Stimulated activated CD4-positive, alpha-beta T cell treated with anti-CD3 and anti-CD28 coated beads, Interleukin-2, amount 100 ng/mL, for 48 hours (primary cell): ENCODE measurements around the gene NDUFA6.
A peak's percentile ranks its signal among the peaks of the same experiment; 100 is the strongest.
"Not testable (repeated sequence)": the region's sequence is repeated elsewhere in the genome, so short reads cannot be mapped to it uniquely, and the experiment has no call there.

Experiments used
- DNase-seq, 2 donors: peaks; one replicate each; pipeline ENCODE4 v3.0.0-alpha.2; 2020

The NDUFA6 gene

DNA sequence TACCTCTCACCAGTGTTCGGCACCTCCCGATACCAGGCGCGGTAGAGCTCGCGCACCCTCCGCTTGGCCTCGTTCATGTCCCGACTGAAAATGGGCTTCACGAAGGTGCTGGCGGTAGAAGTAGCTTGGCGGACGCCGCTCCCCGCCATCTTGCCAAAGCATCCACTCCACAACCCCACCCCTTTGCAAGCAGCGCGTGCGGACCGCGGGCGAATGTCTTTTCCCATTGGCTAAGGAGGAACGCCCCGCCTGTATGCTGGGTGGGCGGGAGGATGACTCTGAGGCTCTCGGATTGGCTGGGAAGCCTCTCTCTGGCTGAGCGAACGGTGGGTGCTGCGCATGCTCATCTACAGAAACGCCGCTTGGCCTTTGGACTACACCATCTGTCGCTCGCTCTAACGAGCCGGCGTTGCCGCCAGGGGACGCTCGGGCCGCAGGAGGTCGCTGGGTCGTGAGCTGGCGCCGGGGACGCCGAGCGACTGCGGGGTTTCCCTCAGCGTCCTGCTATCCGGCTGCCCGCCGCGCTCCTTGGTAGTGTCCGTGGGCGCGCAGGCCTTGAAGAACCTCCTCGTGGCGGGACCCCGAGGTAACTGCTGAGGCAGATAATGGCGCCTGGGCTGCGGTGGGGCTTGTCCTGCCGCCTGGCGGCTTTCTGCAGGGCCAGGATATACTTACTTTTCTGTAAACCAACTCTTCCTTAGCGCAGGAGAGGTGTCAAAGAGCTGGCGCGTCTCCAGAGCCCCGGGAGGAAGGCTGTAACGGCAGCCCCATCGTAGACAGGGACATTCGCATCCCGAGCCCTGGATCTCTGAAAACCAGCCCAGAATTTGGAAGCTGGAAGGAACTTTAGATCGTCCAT is at the start of gene NDUFA6:
Gene NDUFA6, minus strand, starts transcription at position 177 of the 859 bp plus-strand sequence. Its CDS starts 28 bp downstream, at position 149.
- DNase-seq = peak; percentile 94 to 95

DNA sequence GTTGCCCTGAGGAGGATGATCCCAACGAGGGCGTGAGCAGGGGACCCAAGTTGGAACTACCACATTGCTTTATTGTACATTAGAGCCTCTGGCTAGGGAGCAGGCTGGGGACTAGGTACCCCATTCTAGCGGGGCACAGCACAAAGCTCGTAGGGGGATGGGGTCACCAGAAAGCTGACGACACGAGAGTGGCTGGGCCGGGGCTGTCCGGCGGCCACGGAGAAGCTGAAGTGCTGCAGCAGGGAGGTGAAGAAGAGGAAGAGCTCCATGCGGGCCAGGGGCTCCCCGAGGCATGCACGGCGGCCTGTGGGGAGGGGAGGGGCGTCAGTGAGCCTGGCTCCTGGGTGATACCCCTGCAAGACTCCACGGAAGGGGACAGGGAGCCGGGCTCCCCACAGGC is 49.6 kb upstream of the NDUFA6 start:
- not testable (repeated sequence) for DNase-seq

DNA sequence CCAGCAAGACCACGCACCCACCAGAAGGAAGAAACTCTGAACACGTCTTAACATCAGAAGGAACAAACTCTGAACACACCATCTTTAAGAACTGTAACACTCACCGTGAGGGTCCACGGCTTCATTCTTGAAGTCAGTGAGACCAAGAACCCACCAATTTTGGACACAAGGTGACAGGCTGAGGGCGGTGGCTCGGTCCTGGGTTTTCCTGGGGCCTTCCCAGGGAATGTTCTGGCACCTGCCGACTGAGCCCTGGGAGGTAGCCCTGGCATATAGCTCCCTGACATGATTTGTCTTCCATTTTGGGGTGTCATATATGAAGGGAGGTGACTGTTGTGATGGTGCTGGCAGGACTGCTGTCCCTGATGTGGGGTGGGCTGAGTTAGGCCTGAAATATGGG is 48.9 kb upstream of the NDUFA6 start:
- not testable (repeated sequence) for DNase-seq

DNA sequence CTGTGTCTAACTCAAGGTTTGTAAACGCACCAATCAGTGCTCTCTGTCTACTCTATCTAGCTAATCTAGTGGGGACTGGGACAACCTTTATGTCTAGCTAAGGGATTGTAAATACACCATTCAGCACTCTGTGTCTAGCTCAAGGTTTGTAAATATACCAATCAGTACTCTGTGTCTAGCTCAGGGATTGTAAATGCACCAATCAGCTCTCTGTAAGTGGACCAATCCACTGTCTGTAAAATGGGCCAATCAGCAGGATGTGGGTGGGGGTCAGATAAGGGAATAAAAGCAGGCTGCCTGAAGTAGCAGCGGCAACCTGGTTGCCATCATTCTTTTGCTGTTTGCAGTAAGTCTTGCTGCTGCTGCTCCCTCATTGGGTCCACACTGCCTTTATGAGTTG is 48.4 kb upstream of the NDUFA6 start:
- no peak for DNase-seq

DNA sequence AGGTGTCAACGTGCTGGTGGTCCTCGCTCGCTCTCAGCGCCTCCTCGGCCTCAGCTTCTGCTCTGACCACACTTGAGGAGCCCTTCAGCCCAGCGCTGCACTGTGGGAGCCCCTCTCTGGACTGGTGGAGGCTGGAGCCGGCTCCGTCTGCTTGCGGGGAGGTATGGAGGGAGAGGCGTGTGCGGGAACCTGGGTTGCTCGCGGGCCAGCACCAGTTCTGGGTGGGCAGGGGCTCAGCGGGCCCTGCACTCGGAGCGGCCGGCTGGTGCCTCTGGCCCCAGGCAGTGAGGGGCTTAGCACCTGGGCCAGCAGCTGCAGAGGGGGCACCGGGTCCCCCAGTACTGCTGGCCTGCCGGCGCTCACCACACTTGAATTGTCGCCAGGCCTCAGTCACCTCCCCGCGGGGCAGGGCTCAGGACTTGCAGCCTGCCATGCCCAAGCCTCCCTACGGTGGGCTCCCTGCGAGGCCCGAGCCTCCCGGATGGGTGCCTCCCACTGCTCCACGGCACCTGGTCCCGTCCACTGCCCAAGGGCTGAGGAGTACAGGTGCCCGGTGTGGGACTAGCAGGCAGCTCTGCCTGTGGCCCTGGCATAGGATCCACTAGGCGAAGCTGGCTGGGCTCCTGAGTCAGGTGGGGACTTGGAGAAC is 47.7 kb upstream of the NDUFA6 start:
- no peak for DNase-seq

DNA sequence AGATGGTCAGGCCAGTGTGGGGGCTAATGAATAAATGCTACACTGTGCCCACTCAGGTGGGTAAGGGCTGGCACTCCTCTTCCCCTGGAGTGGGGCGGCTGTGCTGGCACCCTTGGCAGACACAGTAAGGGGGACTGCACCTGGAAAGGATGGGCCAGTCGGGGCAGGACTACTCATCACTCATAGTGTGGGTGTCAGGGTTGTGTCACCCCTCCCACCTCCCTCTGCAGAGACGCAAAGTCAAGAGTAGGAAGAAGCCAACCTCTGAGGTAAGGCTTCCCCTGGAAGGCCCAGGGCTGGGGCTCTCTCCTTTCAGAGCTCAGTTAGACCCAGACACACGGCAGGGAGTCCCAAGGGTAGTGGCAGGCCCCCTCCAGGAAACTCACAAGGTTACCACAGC is 45.1 kb upstream of the NDUFA6 start:
- not testable (repeated sequence) for DNase-seq

DNA sequence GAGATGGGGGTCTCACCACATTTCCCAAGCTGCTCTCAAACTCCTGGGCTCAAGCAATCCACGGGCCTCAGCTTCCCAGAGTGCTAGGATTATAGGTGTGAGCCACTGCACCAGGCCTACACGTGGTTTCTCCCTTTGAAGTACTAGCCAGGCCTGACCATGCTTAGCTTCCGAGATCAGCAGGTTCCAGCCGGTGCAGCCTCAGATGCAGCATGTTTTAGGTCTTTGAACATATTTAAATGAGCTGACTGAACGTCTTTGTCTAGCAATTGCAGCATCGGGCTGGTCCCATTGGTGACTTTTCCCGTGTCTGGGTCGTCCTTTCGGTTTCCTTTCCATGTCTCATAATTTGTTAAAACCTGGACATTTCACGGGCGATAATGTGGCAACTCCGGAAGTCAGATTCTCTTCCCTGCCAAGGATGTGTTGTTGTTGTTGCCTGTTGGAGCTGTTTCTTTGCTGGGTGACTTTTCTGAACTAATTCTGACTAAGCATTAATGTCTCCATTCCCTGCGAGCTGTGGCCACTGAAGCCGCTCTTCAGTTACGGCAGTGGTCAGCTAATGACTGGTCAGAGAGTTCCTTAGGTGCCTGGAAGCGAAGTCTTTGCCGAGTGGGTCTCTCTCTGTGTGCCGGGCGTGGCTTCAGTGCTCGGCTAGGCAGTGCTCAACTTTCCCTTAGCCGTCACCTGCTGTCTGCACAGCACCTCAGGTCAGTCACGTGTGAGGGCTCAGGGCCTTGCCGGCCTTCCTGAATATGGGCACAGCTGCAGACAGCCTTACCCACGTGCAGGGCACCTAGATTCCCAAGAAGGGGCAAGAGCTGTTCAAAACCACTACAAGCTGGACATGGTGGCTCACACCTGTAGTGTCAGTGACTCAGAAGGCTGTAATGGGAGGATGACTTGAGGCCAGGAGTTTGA is 43.8 kb upstream of the NDUFA6 start:
- no peak for DNase-seq

DNA sequence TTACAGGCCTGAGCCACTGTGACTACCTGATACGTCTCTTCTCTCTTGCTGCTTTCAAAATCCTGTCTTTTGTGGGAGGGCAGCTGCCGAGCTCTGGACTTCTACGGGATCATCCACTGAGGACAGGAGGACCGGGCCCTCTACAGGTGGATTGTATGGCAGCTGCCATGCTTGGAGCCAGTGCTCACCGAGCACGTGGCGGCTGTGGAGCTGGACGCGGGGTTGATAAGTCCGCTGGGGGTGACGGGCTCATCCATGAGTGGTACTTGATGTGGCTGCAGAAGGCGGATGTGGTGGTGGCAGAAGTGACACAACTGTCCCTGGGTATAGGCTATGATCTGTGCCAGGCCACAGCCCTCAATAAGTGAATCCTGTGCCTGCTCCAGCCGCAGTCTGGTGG is 41.9 kb upstream of the NDUFA6 start:
- no peak for DNase-seq

DNA sequence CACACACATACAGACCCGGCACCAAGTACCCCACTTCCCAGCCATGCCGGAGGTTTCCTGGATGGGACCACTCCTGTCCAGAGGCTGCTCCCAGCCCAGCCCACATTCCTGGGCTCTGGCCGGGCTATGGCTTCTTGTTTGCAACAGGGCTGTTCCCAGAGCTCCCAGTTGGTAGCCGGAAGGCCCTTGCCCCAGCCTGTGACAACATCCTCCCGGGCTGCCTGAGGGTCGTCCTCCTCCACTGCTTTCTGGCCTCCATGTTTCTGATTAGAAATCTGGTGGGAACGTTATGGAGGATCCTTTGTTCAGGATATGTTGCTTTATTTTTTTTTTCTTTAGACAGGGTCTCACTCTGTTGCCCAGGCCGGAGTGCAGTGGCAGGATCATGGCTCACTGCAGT is 41.0 kb upstream of the NDUFA6 start:
- no peak for DNase-seq

DNA sequence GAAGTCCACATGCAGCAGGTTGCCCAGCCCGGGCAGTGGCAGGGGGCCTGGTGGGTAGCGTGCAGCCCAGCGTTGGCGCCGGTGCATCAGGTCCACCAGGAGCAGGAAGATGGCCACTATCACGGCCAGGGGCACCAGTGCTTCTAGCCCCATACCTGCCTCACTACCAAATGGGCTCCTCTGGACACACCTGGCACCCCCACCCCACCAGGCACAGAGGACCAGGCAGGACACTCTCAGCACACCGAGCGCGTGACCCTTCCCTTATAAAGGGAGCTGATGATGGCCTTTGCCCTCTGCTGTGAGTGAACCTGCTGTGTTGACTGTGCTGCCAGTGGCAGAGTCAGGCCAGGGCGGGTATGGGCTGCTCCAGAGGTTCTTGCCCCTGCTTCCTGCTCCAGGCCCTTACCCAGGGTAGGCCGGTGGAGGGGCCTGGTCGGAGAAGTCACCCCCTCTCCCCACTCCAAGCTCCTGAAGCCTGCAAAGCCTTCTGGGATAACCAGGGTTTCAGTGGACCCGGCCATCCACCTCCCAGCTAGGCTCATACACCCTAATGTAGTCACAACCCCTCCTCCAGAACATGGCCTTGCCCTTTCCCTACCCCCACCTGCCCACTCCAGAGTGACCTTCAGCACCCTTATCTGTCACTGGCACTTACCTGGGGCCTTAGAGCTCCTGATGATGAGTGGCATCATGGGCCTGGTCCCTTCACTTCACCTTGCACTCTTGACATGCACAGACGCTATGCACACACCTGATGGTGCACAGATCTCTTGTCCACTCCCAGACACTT is 40.3 kb upstream of the NDUFA6 start, which contains the start of gene CYP2D6:
Gene CYP2D6, minus strand, starts transcription at position 172 of the 793 bp plus-strand sequence. Its CDS starts 19 bp downstream, at position 153.
- DNase-seq = not testable (repeated sequence)

DNA sequence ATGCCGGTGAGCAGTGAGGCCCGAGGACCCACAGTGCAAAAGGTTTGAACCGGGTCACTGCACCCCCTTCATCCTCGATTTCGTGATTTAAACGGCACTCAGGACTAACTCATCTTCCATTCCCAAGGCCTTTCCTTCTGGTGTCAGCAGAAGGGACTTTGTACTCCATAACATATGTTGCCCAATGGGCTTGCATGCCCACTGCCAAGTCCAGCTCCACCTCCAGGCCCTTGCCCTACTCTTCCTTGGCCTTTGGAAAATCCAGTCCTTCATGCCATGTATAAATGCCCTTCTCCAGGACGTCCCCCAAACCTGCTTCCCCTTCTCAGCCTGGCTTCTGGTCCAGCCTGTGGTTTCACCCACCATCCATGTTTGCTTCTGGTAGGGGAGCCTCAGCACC is 39.6 kb upstream of the NDUFA6 start:
- DNase-seq = not testable (repeated sequence)

DNA sequence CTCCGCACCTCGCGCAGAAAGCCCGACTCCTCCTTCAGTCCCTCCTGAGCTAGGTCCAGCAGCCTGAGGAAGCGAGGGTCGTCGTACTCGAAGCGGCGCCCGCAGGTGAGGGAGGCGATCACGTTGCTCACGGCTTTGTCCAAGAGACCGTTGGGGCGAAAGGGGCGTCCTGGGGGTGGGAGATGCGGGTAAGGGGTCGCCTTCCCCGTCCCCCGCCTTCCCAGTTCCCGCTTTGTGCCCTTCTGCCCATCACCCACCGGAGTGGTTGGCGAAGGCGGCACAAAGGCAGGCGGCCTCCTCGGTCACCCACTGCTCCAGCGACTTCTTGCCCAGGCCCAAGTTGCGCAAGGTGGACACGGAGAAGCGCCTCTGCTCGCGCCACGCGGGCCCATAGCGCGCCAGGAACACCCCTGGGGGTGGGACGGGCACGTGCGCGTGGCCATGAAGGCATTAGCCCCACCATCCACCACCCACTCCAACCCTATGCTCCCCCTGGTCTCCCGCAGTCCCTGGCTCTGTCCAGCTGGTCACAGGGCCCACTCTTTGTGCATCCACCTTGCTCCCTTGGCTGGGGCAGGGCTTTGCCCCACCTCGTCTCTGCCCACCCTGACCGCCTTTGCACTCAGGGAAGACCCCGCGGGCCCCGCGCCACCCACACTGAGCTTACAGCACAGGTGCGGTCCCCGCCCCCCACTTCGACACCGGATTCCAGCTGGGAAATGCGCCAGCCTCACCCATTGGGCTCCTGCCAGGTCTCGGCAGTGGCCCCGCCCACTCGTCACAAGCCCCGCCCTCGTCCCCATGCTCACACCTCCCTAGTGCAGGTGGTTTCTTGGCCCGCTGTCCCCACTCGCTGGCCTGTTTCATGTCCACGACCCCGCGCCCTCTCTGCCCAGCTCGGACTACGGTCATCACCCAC is 38.5 kb upstream of the NDUFA6 start:
- not testable (repeated sequence) for DNase-seq

DNA sequence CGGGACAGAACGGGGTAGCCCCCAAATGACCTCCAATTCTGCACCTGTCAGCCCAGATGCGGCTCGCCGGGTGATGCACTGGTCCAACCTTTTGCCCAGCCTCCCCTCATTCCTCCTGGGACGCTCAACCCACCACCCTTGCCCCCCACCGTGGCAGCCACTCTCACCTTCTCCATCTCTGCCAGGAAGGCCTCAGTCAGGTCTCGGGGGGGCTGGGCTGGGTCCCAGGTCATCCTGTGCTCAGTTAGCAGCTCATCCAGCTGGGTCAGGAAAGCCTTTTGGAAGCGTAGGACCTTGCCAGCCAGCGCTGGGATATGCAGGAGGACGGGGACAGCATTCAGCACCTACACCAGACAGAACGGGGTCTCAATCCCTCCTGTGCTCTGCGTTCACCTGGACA is 37.4 kb upstream of the NDUFA6 start:
- DNase-seq = not testable (repeated sequence)

DNA sequence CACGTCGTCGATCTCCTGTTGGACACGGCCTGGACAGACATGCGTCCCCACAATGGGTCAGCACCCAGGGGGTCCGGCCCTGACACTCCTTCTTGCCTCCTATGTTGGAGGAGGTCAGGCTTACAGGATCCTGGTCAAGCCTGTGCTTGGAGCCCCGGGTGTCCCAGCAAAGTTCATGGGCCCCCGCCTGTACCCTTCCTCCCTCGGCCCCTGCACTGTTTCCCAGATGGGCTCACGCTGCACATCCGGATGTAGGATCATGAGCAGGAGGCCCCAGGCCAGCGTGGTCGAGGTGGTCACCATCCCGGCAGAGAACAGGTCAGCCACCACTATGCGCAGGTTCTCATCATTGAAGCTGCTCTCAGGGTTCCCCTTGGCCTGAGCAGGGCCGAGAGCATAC is 37.0 kb upstream of the NDUFA6 start:
- no peak for DNase-seq

DNA sequence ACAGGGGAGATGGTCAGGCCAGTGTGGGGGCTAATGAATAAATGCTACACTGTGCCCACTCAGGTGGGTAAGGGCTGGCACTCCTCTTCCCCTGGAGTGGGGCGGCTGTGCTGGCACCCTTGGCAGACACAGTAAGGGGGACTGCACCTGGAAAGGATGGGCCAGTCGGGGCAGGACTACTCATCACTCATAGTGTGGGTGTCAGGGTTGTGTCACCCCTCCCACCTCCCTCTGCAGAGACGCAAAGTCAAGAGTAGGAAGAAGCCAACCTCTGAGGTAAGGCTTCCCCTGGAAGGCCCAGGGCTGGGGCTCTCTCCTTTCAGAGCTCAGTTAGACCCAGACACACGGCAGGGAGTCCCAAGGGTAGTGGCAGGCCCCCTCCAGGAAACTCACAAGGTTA is 33.0 kb upstream of the NDUFA6 start:
- not testable (repeated sequence) for DNase-seq

DNA sequence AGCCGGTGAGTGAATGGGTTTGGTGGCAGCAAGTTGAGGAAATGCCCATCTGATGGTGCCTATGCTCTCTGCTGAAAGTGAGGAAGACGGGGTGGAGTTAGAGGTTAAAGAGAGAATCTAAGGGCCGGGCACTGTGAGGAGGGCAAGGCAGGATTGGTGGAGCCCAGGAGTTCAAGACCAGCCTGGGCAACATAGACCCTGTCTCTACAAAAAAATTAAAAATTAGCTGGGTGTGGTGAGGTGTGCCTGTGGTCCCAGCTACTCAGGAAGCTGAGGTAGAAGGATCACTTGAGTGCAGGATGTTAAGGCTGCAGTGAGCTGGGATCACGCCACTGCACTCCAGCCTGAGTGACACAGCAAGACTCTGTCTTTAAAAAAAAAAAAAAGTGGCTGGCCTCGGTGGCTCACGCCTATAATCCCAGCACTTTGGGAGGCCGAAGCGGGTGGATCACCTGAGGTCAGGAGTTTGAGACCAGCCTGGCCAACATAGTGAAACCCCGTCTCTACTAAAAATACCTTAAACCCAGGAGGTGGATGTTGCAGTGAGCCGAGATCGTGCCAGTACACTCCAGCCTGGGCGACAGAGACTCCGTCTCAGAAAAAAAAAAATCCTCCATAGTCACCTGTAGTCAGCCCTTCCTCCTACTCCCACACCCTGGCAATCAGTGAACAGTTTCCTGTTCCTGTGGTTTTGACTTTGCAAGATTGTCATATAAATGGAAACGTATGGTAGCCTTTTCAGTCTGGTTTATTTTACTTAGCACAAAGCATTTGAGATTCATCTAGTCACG is 29.9 kb upstream of the NDUFA6 start:
- not testable (repeated sequence) for DNase-seq

DNA sequence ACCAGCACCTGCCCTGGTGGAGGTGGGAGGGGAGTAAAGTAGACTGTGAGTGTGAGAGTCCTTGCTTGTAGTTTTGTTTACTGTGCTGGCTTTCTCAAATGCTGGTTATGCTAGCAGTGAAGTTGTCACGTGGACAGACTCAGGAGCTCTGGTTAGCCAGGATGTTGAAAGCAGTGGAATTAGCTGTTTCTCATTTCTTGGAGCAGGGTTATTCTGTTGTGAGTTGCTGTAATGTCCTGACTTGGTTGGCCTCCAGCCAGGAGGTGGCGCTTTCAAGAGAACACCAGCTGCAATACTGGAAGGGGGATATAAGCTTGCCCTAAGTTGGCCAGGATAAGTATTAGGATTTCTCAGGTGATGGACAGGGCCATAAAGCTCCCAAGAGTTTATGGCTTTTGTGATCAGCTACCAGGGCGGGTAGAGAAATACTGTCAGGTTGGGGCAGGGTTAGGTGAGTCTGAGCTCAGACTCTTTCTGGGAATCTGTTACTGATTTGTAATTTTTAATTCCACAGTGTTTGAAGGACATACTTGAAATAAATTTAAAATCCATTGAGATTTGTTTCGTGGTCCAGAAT is 26.4 kb upstream of the NDUFA6 start:
- no peak for DNase-seq

DNA sequence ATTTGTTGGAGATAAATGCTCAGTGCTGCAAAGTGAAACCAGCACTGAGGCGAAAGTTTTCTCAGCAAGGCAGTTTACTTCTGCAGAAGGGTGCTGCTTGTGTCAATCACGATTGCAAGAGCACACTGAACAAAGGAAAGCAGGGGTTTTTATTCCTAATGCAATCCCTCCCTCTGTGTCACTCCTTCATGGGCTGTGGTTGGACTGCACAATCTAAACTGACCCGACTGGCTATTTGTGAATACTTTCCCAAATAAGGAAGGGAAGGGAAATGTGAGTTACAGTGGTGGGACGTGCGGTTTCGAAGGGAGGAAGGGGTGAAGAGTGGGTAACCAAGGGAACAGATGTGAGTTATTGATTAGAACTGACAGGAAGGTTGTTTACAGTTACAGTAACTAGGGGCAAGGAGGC is 24.9 kb upstream of the NDUFA6 start:
- not testable (repeated sequence) for DNase-seq

DNA sequence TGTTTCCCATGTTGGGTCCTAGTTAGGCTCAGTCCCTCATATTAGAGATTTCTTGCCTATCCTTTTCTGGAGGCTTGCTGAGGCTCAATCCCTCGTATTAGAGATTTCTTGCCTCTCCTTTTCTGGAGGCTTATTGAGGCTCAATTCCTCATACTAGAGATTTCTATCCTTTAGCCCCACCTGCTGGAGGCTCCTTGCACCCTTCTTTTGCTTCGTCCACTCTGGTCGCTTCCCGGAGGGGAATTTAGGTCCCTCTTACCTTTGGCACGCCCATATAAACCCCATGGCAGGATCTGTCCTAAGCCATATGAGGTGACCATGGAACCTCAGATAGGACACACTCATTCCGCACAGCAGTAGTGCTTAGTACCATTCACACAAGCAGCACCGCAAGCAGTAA is 24.1 kb upstream of the NDUFA6 start:
- DNase-seq = no peak

DNA sequence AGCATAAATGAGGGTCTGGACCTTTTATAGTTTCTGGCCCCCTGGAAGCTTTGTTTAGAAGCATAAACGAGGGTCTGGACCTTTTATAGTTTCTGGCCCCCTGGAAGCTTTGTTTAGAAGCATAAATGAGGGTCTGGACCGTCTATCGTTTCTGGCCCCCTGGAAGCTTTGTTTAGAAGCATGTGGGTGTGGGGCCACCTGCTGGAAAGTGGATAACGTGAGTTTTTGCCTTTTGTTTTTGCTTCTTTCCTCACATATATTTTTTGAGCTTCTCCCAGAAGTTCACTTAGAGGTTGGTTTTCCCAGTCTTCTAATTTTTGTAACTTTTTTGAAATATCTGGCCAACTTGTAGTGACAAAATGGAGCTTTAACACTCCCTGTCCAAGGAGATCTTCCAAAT is 22.2 kb upstream of the NDUFA6 start:
- DNase-seq = not testable (repeated sequence)
